Hepatocyte (in vitro differentiated cells): ENCODE measurements around the gene MXI1.

Source experiments
- EZH2 ChIP-seq: fragments of 200-600 bp; sonication (generic); IDR thresholded peaks from 2 replicates; pipeline ENCODE4 v1.6.1; 2016; ENCODE audit warnings: antibody characterized with exemption, mild to moderate bottlenecking, borderline replicate concordance
- EZH2phosphoT487 ChIP-seq: fragments of 200-600 bp; sonication (generic); IDR thresholded peaks from one replicate; pipeline ENCODE4 v1.6.1; 2018; ENCODE audit warnings: antibody characterized with exemption, mild to moderate bottlenecking, low read depth, moderate library complexity; ENCODE audit not compliant: unreplicated experiment, severe bottlenecking
- TF ChIP-seq, protein P1 (sequence below): fragments of 200-600 bp; sonication (generic); IDR thresholded peaks from 2 replicates; pipeline ENCODE4 v1.5.1; 2016; ENCODE audit warnings: antibody characterized with exemption, mild to moderate bottlenecking; ENCODE audit not compliant: poor library complexity

GRCh38 chr10:110224992-110225391, 17.6 kb downstream of the MXI1 start:
- TF ChIP-seq, protein P1, sequence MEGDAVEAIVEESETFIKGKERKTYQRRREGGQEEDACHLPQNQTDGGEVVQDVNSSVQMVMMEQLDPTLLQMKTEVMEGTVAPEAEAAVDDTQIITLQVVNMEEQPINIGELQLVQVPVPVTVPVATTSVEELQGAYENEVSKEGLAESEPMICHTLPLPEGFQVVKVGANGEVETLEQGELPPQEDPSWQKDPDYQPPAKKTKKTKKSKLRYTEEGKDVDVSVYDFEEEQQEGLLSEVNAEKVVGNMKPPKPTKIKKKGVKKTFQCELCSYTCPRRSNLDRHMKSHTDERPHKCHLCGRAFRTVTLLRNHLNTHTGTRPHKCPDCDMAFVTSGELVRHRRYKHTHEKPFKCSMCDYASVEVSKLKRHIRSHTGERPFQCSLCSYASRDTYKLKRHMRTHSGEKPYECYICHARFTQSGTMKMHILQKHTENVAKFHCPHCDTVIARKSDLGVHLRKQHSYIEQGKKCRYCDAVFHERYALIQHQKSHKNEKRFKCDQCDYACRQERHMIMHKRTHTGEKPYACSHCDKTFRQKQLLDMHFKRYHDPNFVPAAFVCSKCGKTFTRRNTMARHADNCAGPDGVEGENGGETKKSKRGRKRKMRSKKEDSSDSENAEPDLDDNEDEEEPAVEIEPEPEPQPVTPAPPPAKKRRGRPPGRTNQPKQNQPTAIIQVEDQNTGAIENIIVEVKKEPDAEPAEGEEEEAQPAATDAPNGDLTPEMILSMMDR = no peak
- TF ChIP-seq EZH2phosphoT487 = no peak
- TF ChIP-seq EZH2 = no peak
